Glutamatergic neuron (in vitro differentiated cells): ENCODE data around the gene RUNDC1. TPM values are rescaled to one million over a fixed set of nuclear protein-coding genes. Genes with fewer than 3 reads are reported as not detected.

Experiments used
- DNase-seq: peaks from one replicate; pipeline ENCODE4 v3.0.0; 2022
- H3K27ac Mint-ChIP-seq: one replicate; pipeline ENCODE4 v1.8.0; 2020; ENCODE audit warnings: mild to moderate bottlenecking, mixed read lengths, inconsistent platforms; ENCODE audit not compliant: unreplicated experiment
- H3K27me3 Mint-ChIP-seq: one replicate; pipeline ENCODE4 v1.8.0; 2020; ENCODE audit warnings: mild to moderate bottlenecking, moderate library complexity, mixed read lengths, inconsistent platforms; ENCODE audit not compliant: unreplicated experiment
- H3K36me3 Mint-ChIP-seq: one replicate; pipeline ENCODE4 v1.8.0; 2020; ENCODE audit warnings: mild to moderate bottlenecking, mixed read lengths, inconsistent platforms; ENCODE audit not compliant: unreplicated experiment
- H3K4me1 Mint-ChIP-seq: one replicate; pipeline ENCODE4 v1.8.0; 2020; ENCODE audit warnings: mild to moderate bottlenecking, low read depth, mixed read lengths, inconsistent platforms; ENCODE audit not compliant: unreplicated experiment
- H3K4me3 Mint-ChIP-seq: one replicate; pipeline ENCODE4 v1.8.0; 2020; ENCODE audit warnings: mild to moderate bottlenecking, mixed read lengths, inconsistent platforms; ENCODE audit not compliant: unreplicated experiment
- H3K9me3 Mint-ChIP-seq: one replicate; pipeline ENCODE4 v1.8.0; 2020; ENCODE audit warnings: mild to moderate bottlenecking, moderate library complexity, mixed read lengths, inconsistent platforms; ENCODE audit not compliant: unreplicated experiment
- CTCF ChIP-seq: fragments of 200-600 bp; sonication (generic); IDR thresholded peaks from one replicate; pipeline ENCODE4 v1.5.0; 2021; ENCODE audit not compliant: partially characterized antibody, unreplicated experiment
- long read RNA-seq: library from polyadenylated mRNA; unstranded; transcript quantifications from one replicate; pipeline ENCODE4 v2.0.0, GENCODE V29; 2020; ENCODE audit not compliant: unreplicated experiment
- total RNA-seq: library from RNA; stranded (reverse); fragmentation: NEBNext Ultra II Directional; extraction: Animal tissue kit (Norgen Biotek cat#: 25700); gene quantifications from one replicate; pipeline ENCODE4 v1.2.1, GENCODE V29; 2021; ENCODE audit not compliant: unreplicated experiment

Gene RUNDC1
- total RNA-seq, result 14.0 TPM
- long read RNA-seq, partial matches to known transcripts, result 0 of 2 reads
- long read RNA-seq, other reads (novel, unspliced or antisense), result 0 of 2 reads

- peaks cover 1% of the 10 kb centered on the region for H3K9me3 Mint-ChIP-seq
- TF ChIP-seq CTCF, result no peak
- DNase-seq, result peak; percentile 96
- H3K4me1 Mint-ChIP-seq, result peaks cover 9% of the 10 kb centered on the region
- H3K27me3 Mint-ChIP-seq, result peaks cover 5% of the 10 kb centered on the region
- H3K36me3 Mint-ChIP-seq, result no peaks in the 10 kb centered on the region
- H3K27ac Mint-ChIP-seq, result peak within 1 kb of the TSS; percentile 72
- peak within 1 kb of the TSS; percentile 100 for H3K4me3 Mint-ChIP-seq
Measured at GRCh38 chr17:42980274-42980765, at the start of gene RUNDC1. RUNDC1 (plus strand) TSS chr17:42980565; CDS start chr17:42980577, 12 bp downstream.

- DNase-seq, result peak; percentile 43
- Mint-ChIP-seq H3K4me3 (no peak overlapping the region), H3K4me1 (no peaks in the 10 kb centered on the region), H3K36me3 (no peaks in the 10 kb centered on the region), H3K9me3 (no peaks in the 10 kb centered on the region), H3K27me3 (peaks cover 3% of the 10 kb centered on the region), H3K27ac (no peak overlapping the region)
- peak; percentile 16 for TF ChIP-seq CTCF
Measured at GRCh38 chr17:42937712-42938596, 42.4 kb upstream of the RUNDC1 start.

GRCh38 chr17:42944211-42944610 is 36.2 kb upstream of the RUNDC1 start:
- no peaks in the 10 kb centered on the region for H3K36me3 Mint-ChIP-seq
- no peaks in the 10 kb centered on the region for H3K27me3 Mint-ChIP-seq
- H3K9me3 Mint-ChIP-seq, result peaks cover 2% of the 10 kb centered on the region
- H3K4me3 Mint-ChIP-seq, result no peak overlapping the region
- H3K27ac Mint-ChIP-seq, result no peak overlapping the region
- no peak for DNase-seq
- no peak for TF ChIP-seq CTCF
- H3K4me1 Mint-ChIP-seq, result no peaks in the 10 kb centered on the region

GRCh38 chr17:42946812-42947211 is 33.6 kb upstream of the RUNDC1 start:
- peaks cover 2% of the 10 kb centered on the region for H3K9me3 Mint-ChIP-seq
- TF ChIP-seq CTCF, result no peak
- no peak overlapping the region for H3K27ac Mint-ChIP-seq
- DNase-seq, result no peak
- no peak overlapping the region for H3K4me3 Mint-ChIP-seq
- no peaks in the 10 kb centered on the region for H3K36me3 Mint-ChIP-seq
- H3K4me1 Mint-ChIP-seq, result no peaks in the 10 kb centered on the region
- no peaks in the 10 kb centered on the region for H3K27me3 Mint-ChIP-seq
